ENCODE results near the gene FILIP1L. TPM values are rescaled to one million over a fixed set of nuclear protein-coding genes. Genes with fewer than 3 reads are reported as not detected.

FILIP1L gene
- total and polyA plus RNA-seq, 2 donors (not counting 1 experiment from before 2014, with no cell fraction given) = 0.32 to 0.48 TPM

GRCh38 chr3:99984668-99985067 is 129.6 kb downstream of the FILIP1L start:
- no CpG with 5 or more reads among the region's 2 CpGs for WGBS (ENCODE audit: insufficient coverage)

GRCh38 chr3:99984139-99984538 is 130.2 kb downstream of the FILIP1L start:
- ChIA-PET POLR2A (no interaction called here), CTCF (no interaction called here)
- Histone ChIP-seq H3K79me2 (ENCODE audit: control insufficient read depth, insufficient read depth, low read length) (no peaks in the 10 kb centered on the region), H3K36me3 (replicated peaks in 1 of 2; ENCODE audit: control extremely low read depth in 1 of 2, control insufficient read depth in 1 of 2, extremely low read depth in 1 of 2, insufficient read depth in 2 of 2, low read length in 1 of 2) (no peaks in the 10 kb centered on the region), H3K4me1 (ENCODE audit: control insufficient read depth in 2 of 2, insufficient read depth in 2 of 2, low read length in 2 of 2) (peaks cover 0 to 7% of the 10 kb centered on the region in 2 donors), H3K27ac (ENCODE audit: low read length in 2 of 2) (no peak overlapping the region), H3K4me2 (replicated peaks; ENCODE audit: low read depth, low read length, poor library complexity, severe bottlenecking) (no peak overlapping the region), H2AFZ (ENCODE audit: insufficient read depth, low read depth, low read length, poor library complexity, severe bottlenecking) (no peak overlapping the region), H3K27me3 (replicated peaks in 1 of 4; ENCODE audit: control extremely low read depth in 1 of 4, control insufficient read depth in 3 of 4, insufficient read depth in 4 of 4, low read length in 3 of 4) (no peaks in the 10 kb centered on the region), H4K20me1 (ENCODE audit: control insufficient read depth, insufficient read depth, low read length, poor library complexity, severe bottlenecking) (no peaks in the 10 kb centered on the region), H3K9me3 (ENCODE audit: control extremely low read depth in 1 of 3, control insufficient read depth in 2 of 3, insufficient read depth in 1 of 3, low read length in 2 of 3) (peaks cover 0 to 5% (median 0%) of the 10 kb centered on the region in 3 donors), H3K9ac (ENCODE audit: low read length) (no peak overlapping the region), H3K4me3 (ENCODE audit: control extremely low read depth in 1 of 5, extremely low read depth in 1 of 5, insufficient read depth in 1 of 5, low read depth in 2 of 5, low read length in 4 of 5) (no peak overlapping the region)
- no peaks in the 10 kb centered on the region for H3K9me3 Mint-ChIP-seq (ENCODE audit: insufficient read depth)
- no peak overlapping the region for H3K27ac Mint-ChIP-seq
- H3K4me1 Mint-ChIP-seq = peaks cover 7% of the 10 kb centered on the region
- H3K27me3 Mint-ChIP-seq = no peaks in the 10 kb centered on the region
- intact Hi-C loops (cut with micrococcal nuclease) = no loop called here
- DNase-seq (no peak), ATAC-seq (ENCODE audit: low read depth) (no peak)
- TF ChIP-seq CTCF (IDR thresholded peaks at IDR 0.05) = no peak
- no peak for TF ChIP-seq EZH2 (IDR thresholded peaks at IDR 0.05; ENCODE audit: borderline replicate concordance, insufficient read depth, low read depth, low read length, poor library complexity, severe bottlenecking)
- H3K4me3 Mint-ChIP-seq = no peak overlapping the region

More at GRCh38 chr3:99984668-99985067, 129.6 kb downstream of the FILIP1L start:
- no peaks in the 10 kb centered on the region for H3K9me3 Mint-ChIP-seq (ENCODE audit: insufficient read depth)
- no peaks in the 10 kb centered on the region for H3K27me3 ChIP-seq (replicated peaks in 1 of 4; ENCODE audit: control extremely low read depth in 1 of 4, control insufficient read depth in 3 of 4, insufficient read depth in 4 of 4, low read length in 3 of 4)
- H3K9ac ChIP-seq (ENCODE audit: low read length) = no peak overlapping the region
- no peak overlapping the region for H3K4me3 ChIP-seq (ENCODE audit: control extremely low read depth in 1 of 5, extremely low read depth in 1 of 5, insufficient read depth in 1 of 5, low read depth in 2 of 5, low read length in 4 of 5)
- H2AFZ ChIP-seq (ENCODE audit: insufficient read depth, low read depth, low read length, poor library complexity, severe bottlenecking) = no peak overlapping the region
- no peak overlapping the region for H3K27ac Mint-ChIP-seq
- no peak overlapping the region for H3K27ac ChIP-seq (ENCODE audit: low read length in 2 of 2)
- CTCF ChIA-PET = no interaction called here
- peaks cover 0 to 7% of the 10 kb centered on the region in 2 donors for H3K4me1 ChIP-seq (ENCODE audit: control insufficient read depth in 2 of 2, insufficient read depth in 2 of 2, low read length in 2 of 2)
- ATAC-seq (ENCODE audit: low read depth) = no peak
- POLR2A ChIA-PET = no interaction called here
- H3K4me3 Mint-ChIP-seq = no peak overlapping the region
- H3K27me3 Mint-ChIP-seq = no peaks in the 10 kb centered on the region
- H3K4me1 Mint-ChIP-seq = peaks cover 10% of the 10 kb centered on the region
- H3K4me2 ChIP-seq (replicated peaks; ENCODE audit: low read depth, low read length, poor library complexity, severe bottlenecking) = no peak overlapping the region
- H3K79me2 ChIP-seq (ENCODE audit: control insufficient read depth, insufficient read depth, low read length) = no peaks in the 10 kb centered on the region
- no peak for TF ChIP-seq EZH2 (IDR thresholded peaks at IDR 0.05; ENCODE audit: borderline replicate concordance, insufficient read depth, low read depth, low read length, poor library complexity, severe bottlenecking)
- no peak for TF ChIP-seq CTCF (IDR thresholded peaks at IDR 0.05)
- H3K36me3 ChIP-seq (replicated peaks in 1 of 2; ENCODE audit: control extremely low read depth in 1 of 2, control insufficient read depth in 1 of 2, extremely low read depth in 1 of 2, insufficient read depth in 2 of 2, low read length in 1 of 2) = no peaks in the 10 kb centered on the region
- intact Hi-C loops (cut with micrococcal nuclease) = no loop called here
- peaks cover 0 to 5% (median 0%) of the 10 kb centered on the region in 3 donors for H3K9me3 ChIP-seq (ENCODE audit: control extremely low read depth in 1 of 3, control insufficient read depth in 2 of 3, insufficient read depth in 1 of 3, low read length in 2 of 3)
- DNase-seq = no peak
- no peaks in the 10 kb centered on the region for H4K20me1 ChIP-seq (ENCODE audit: control insufficient read depth, insufficient read depth, low read length, poor library complexity, severe bottlenecking)

Data from B cell (primary cell).